ENCODE measurements around the gene TM4SF4. TPM values are rescaled to one million over a fixed set of nuclear protein-coding genes. Genes with fewer than 3 reads are reported as not detected.

Gene TM4SF4
- total and polyA plus RNA-seq, 4 donors, result 184 to 230 (median 208) TPM

GRCh38 chr3:149475451-149476060 is 1.1 kb downstream of the TM4SF4 start:
- no peak for DNase-seq (ENCODE audit: low spot score)
- WGBS, result 40% methylated on average over 7 of the region's 7 CpGs
- peak overlapping the region; percentile 69 to 89 (median 83) for H3K4me3 ChIP-seq (ENCODE audit: low read depth in 1 of 3, low read length in 3 of 3)
- H3K27ac ChIP-seq (ENCODE audit: low read depth in 1 of 2, low read length in 2 of 2), result peak overlapping the region; percentile 91 to 94
- peaks cover 6 to 50% (median 27%) of the 10 kb centered on the region in 4 donors for H3K4me1 ChIP-seq (ENCODE audit: control insufficient read depth in 4 of 4, insufficient read depth in 4 of 4, low read length in 3 of 4)
- TF ChIP-seq EGR1 (IDR thresholded peaks at IDR 0.05; ENCODE audit: low read depth in 2 of 2) (no peak), GABPA (IDR thresholded peaks at IDR 0.05 in 1 of 2, conservative IDR thresholded peaks at IDR 0.05 in 1 of 2) (no peak), REST (IDR thresholded peaks at IDR 0.05) (no peak), FOXA2 (IDR thresholded peaks at IDR 0.05) (no peak)
- H3K36me3 ChIP-seq (ENCODE audit: control insufficient read depth in 4 of 4, insufficient read depth in 3 of 4, low read depth in 1 of 4, low read length in 3 of 4), result peaks cover 0 to 2% (median 0%) of the 10 kb centered on the region in 4 donors
- H3K9ac ChIP-seq (ENCODE audit: low read depth in 1 of 2, low read length in 2 of 2), result peak overlapping the region; percentile 87 to 99
- H3K27me3 ChIP-seq (ENCODE audit: control insufficient read depth in 4 of 4, insufficient read depth in 4 of 4, low read length in 3 of 4), result no peaks in the 10 kb centered on the region
- no peaks in the 10 kb centered on the region for H3K9me3 ChIP-seq (ENCODE audit: control insufficient read depth in 4 of 4, low read length in 3 of 4)

- peak overlapping the region; percentile 91 to 94 for H3K27ac ChIP-seq (ENCODE audit: low read depth in 1 of 2, low read length in 2 of 2)
- TF ChIP-seq JUND (IDR thresholded peaks at IDR 0.05) (peak in 1 of 2 donors; percentile 50), RAD21 (IDR thresholded peaks at IDR 0.05) (peak; percentile 36 to 62), HNF4A (conservative IDR thresholded peaks at IDR 0.05) (peak; percentile 85 to 86), SP1 (IDR thresholded peaks at IDR 0.05) (peak; percentile 68), HNF4G (IDR thresholded peaks at IDR 0.05) (peak; percentile 50), REST (IDR thresholded peaks at IDR 0.05) (peak; percentile 77), MAX (IDR thresholded peaks at IDR 0.05) (no peak), TAF1 (conservative IDR thresholded peaks at IDR 0.05) (peak; percentile 92), NR2F2 (IDR thresholded peaks at IDR 0.05) (peak; percentile 10), ATF3 (IDR thresholded peaks at IDR 0.05) (no peak), ZBTB33 (IDR thresholded peaks at IDR 0.05) (peak; percentile 62), YY1 (IDR thresholded peaks at IDR 0.05) (peak; percentile 96), RXRA (IDR thresholded peaks at IDR 0.05) (peak; percentile 64 to 77), FOXA1 (IDR thresholded peaks at IDR 0.05) (no peak), EGR1 (IDR thresholded peaks at IDR 0.05; ENCODE audit: low read depth in 2 of 2) (peak in 1 of 2 donors; percentile 90), GABPA (IDR thresholded peaks at IDR 0.05 in 1 of 2, conservative IDR thresholded peaks at IDR 0.05 in 1 of 2) (no peak)
- no peaks in the 10 kb centered on the region for H3K9me3 ChIP-seq (ENCODE audit: control insufficient read depth in 4 of 4, low read length in 3 of 4)
- peaks cover 1 to 6% (median 3%) of the 10 kb centered on the region in 4 donors for H3K36me3 ChIP-seq (ENCODE audit: control insufficient read depth in 4 of 4, insufficient read depth in 3 of 4, low read depth in 1 of 4, low read length in 3 of 4)
- H3K9ac ChIP-seq (ENCODE audit: low read depth in 1 of 2, low read length in 2 of 2), result peak overlapping the region; percentile 87 to 99
- no peak for DNase-seq (ENCODE audit: low spot score)
- WGBS, result 23% methylated on average over 4 of the region's 4 CpGs
- H3K4me1 ChIP-seq (ENCODE audit: control insufficient read depth in 4 of 4, insufficient read depth in 4 of 4, low read length in 3 of 4), result peaks cover 8 to 49% (median 27%) of the 10 kb centered on the region in 4 donors
- peak overlapping the region; percentile 69 to 89 (median 83) for H3K4me3 ChIP-seq (ENCODE audit: low read depth in 1 of 3, low read length in 3 of 3)
- no peaks in the 10 kb centered on the region for H3K27me3 ChIP-seq (ENCODE audit: control insufficient read depth in 4 of 4, insufficient read depth in 4 of 4, low read length in 3 of 4)
Observed at GRCh38 chr3:149476225-149476624, 1.7 kb downstream of the TM4SF4 start.

Measured in liver (tissue), 9 donors.